ENCODE results near the gene PKNOX2. TPM values are rescaled to one million over a fixed set of nuclear protein-coding genes. Genes with fewer than 3 reads are reported as not detected.

Gene PKNOX2
- total RNA-seq, 1 donor from 2014 or later = 3.4 TPM

DNA sequence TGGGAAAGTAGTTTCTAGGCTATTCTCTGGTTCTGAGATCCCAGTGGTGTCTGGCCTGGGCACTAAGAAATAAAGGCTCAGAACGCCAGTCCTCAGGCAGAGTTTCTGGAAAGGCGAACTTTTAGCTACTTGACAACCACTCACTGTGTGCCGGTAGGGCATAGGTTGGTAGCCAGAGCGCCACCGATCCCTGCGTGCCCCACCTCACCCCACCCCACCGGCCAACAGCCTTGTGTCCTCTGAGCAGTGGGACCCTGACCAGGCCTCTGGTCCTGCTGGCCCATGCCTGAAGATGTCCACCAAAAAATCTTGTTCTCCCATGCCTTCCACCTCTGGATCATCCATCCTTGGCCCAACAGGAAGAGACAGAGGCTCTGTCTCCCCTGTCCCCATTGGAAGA lies 213.5 kb downstream of the PKNOX2 start:
- no peak for TF ChIP-seq POLR2A (IDR thresholded peaks at IDR 0.05)
- TF ChIP-seq POLR2AphosphoS5 (IDR thresholded peaks at IDR 0.05; ENCODE audit: insufficient read depth in 1 of 2, low read depth in 1 of 2) = no peak
- TF ChIP-seq, protein P1, sequence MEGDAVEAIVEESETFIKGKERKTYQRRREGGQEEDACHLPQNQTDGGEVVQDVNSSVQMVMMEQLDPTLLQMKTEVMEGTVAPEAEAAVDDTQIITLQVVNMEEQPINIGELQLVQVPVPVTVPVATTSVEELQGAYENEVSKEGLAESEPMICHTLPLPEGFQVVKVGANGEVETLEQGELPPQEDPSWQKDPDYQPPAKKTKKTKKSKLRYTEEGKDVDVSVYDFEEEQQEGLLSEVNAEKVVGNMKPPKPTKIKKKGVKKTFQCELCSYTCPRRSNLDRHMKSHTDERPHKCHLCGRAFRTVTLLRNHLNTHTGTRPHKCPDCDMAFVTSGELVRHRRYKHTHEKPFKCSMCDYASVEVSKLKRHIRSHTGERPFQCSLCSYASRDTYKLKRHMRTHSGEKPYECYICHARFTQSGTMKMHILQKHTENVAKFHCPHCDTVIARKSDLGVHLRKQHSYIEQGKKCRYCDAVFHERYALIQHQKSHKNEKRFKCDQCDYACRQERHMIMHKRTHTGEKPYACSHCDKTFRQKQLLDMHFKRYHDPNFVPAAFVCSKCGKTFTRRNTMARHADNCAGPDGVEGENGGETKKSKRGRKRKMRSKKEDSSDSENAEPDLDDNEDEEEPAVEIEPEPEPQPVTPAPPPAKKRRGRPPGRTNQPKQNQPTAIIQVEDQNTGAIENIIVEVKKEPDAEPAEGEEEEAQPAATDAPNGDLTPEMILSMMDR (IDR thresholded peaks at IDR 0.05) = no peak
- no peak for DNase-seq (ENCODE audit: extremely low spot score in 2 of 2)
- H3K4me3 ChIP-seq = no peak overlapping the region
- H3K27me3 ChIP-seq = no peaks in the 10 kb centered on the region
- no peak overlapping the region for H3K27ac ChIP-seq
- H3K9me3 ChIP-seq = no peaks in the 10 kb centered on the region
- H3K36me3 ChIP-seq = no peaks in the 10 kb centered on the region
- peaks cover 16% of the 10 kb centered on the region for H3K4me1 ChIP-seq
- intact Hi-C loops (cut with DNase I) = no loop called here

- H3K4me1 ChIP-seq = peaks cover 16% of the 10 kb centered on the region
- intact Hi-C loops (cut with DNase I) = no loop called here
- H3K27me3 ChIP-seq = no peaks in the 10 kb centered on the region
- H3K4me3 ChIP-seq = no peak overlapping the region
- H3K27ac ChIP-seq = no peak overlapping the region
- DNase-seq (ENCODE audit: extremely low spot score in 2 of 2) = no peak
- TF ChIP-seq POLR2AphosphoS5 (IDR thresholded peaks at IDR 0.05; ENCODE audit: insufficient read depth in 1 of 2, low read depth in 1 of 2) (no peak), POLR2A (IDR thresholded peaks at IDR 0.05) (no peak)
- TF ChIP-seq, protein P1 (IDR thresholded peaks at IDR 0.05) = no peak
- no peaks in the 10 kb centered on the region for H3K36me3 ChIP-seq
- no peaks in the 10 kb centered on the region for H3K9me3 ChIP-seq
These were observed 214.0 kb downstream of the PKNOX2 start for GRCh38 chr11:125378571-125378970.

DNA sequence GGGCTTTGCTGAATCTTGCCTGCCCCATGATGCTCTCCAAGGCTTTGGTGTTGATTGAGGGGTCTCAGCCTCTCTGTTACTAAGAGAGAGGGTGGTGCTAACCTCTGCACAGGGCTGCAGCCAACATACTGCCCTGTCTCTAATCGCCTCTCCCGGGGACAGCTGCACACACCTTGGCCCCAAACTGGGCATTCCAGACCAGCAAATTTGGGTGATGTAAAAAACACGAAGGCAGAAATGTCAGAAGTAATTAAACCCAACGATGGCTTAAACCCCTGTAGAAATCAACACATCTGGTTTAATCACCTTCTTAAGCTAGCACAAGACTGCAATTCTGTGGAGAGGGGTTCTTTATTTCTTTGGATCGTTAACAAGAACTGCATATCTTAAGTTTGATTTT lies 215.0 kb downstream of the PKNOX2 start:
- intact Hi-C loops (cut with DNase I) = no loop called here
- Histone ChIP-seq H3K36me3 (no peaks in the 10 kb centered on the region), H3K9me3 (no peaks in the 10 kb centered on the region), H3K27ac (no peak overlapping the region), H3K27me3 (no peaks in the 10 kb centered on the region), H3K4me1 (peaks cover 16% of the 10 kb centered on the region), H3K4me3 (no peak overlapping the region)
- TF ChIP-seq, protein P1 (IDR thresholded peaks at IDR 0.05) = no peak
- TF ChIP-seq POLR2A (IDR thresholded peaks at IDR 0.05) (no peak), POLR2AphosphoS5 (IDR thresholded peaks at IDR 0.05; ENCODE audit: insufficient read depth in 1 of 2, low read depth in 1 of 2) (no peak)
- no peak for DNase-seq (ENCODE audit: extremely low spot score in 2 of 2)

DNA sequence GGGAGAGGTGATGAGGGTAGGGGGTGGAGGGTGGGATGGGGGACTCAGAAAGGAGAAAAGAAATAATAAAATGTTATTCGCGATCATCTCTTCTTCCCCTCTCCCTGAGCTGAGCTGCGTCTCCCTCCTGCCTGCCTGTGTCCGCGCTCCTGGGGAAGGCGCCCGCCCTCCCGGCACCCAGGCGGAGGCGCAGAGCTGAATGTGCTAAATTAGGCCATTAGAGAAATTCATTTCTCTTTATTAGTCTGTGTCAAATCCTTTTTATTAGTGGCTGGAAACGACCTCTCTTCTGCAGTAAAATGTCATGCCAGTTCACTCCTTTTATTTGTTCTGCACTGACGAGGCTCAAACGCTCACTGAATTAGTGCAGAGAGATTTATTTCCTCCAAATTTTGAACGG lies 215.4 kb downstream of the PKNOX2 start:
- H3K9me3 ChIP-seq = no peaks in the 10 kb centered on the region
- H3K27ac ChIP-seq = no peak overlapping the region
- intact Hi-C loops (cut with DNase I) = no loop called here
- no peak overlapping the region for H3K4me3 ChIP-seq
- no peak for TF ChIP-seq POLR2A (IDR thresholded peaks at IDR 0.05)
- TF ChIP-seq POLR2AphosphoS5 (IDR thresholded peaks at IDR 0.05; ENCODE audit: insufficient read depth in 1 of 2, low read depth in 1 of 2) = no peak
- TF ChIP-seq, protein P1 (IDR thresholded peaks at IDR 0.05) = no peak
- no peaks in the 10 kb centered on the region for H3K27me3 ChIP-seq
- H3K36me3 ChIP-seq = no peaks in the 10 kb centered on the region
- DNase-seq (ENCODE audit: extremely low spot score in 2 of 2) = no peak
- peaks cover 16% of the 10 kb centered on the region for H3K4me1 ChIP-seq

DNA sequence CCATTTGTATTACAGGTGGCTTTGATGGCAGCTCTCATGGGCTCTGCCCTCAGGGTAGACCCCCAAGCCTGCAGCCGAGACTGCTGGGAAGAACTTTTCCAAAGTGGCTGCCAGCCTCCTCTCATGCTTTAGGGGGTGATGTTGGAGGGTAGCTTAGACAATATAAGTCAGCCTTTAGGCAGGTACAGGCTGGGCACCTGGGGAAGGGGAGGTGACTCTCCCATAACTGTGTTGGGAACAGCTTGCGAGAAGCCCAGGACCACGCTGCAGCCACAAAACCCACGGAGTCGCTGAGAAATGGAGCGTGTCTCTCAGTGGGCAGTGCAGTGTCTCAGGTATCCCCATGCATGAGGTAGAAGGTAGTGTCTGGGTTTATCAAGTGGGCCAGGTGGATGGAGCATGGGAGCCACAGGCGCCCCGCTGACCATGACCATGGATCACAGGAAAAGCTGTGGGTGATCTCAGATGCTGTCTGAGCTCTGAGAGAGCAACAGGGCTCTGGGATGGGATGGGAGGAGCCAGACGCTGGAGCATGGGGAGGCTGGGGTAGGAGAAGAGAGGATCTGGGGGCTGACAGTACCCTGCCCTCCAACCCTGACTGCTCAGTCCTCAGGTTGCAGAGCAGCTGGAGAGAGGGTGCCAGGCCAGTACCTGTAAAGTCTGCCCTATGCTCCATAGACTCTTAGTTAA lies 216.3 kb downstream of the PKNOX2 start:
- no peak for DNase-seq (ENCODE audit: extremely low spot score in 2 of 2)
- H3K27me3 ChIP-seq = no peaks in the 10 kb centered on the region
- H3K4me3 ChIP-seq = no peak overlapping the region
- TF ChIP-seq, protein P1 (IDR thresholded peaks at IDR 0.05) = no peak
- TF ChIP-seq POLR2A (IDR thresholded peaks at IDR 0.05) = no peak
- TF ChIP-seq POLR2AphosphoS5 (IDR thresholded peaks at IDR 0.05; ENCODE audit: insufficient read depth in 1 of 2, low read depth in 1 of 2) = no peak
- intact Hi-C loops (cut with DNase I) = no loop called here
- peaks cover 11% of the 10 kb centered on the region for H3K4me1 ChIP-seq
- H3K9me3 ChIP-seq = no peaks in the 10 kb centered on the region
- no peak overlapping the region for H3K27ac ChIP-seq
- H3K36me3 ChIP-seq = no peaks in the 10 kb centered on the region

Data from vagina (tissue), 2 donors.